ENCODE results near the gene GTPBP6. TPM values are rescaled to one million over a fixed set of nuclear protein-coding genes. Genes with fewer than 3 reads are reported as not detected.
"Not testable (repeated sequence)": the region's sequence is repeated elsewhere in the genome, so short reads cannot be mapped to it uniquely, and the experiment has no call there.

Gene GTPBP6
- total RNA-seq, 3 donors from 2014 or later (not counting 1 experiment from before 2014, with no cell fraction given) = 46.9 to 62.8 (median 49.8) TPM

- no peak for TF ChIP-seq CTCF (IDR thresholded peaks at IDR 0.05)
- intact Hi-C loops (cut with micrococcal nuclease) = no loop called here
- Mint-ChIP-seq H3K9me3 (no peaks in the 10 kb centered on the region), H3K27ac (no peak overlapping the region), H3K27me3 (ENCODE audit: low read depth in 2 of 2) (no peaks in the 10 kb centered on the region), H3K4me1 (peaks cover 0 to 12% of the 10 kb centered on the region in 2 donors), H3K4me3 (no peak overlapping the region), H3K36me3 (no peaks in the 10 kb centered on the region)
- Histone ChIP-seq H3K4me3 (ENCODE audit: low read length) (no peak overlapping the region), H3K9me3 (ENCODE audit: control insufficient read depth, insufficient read depth, low read length) (no peaks in the 10 kb centered on the region), H3K27ac (ENCODE audit: low read length) (no peak overlapping the region), H3K36me3 (ENCODE audit: control insufficient read depth, insufficient read depth, low read length) (peaks cover 68% of the 10 kb centered on the region), H3K27me3 (ENCODE audit: control insufficient read depth, insufficient read depth, low read length) (no peaks in the 10 kb centered on the region), H3K4me1 (ENCODE audit: control insufficient read depth, insufficient read depth, low read length) (no peaks in the 10 kb centered on the region)
- DNase-seq (no peak), ATAC-seq (no peak)
- WGBS (ENCODE audit: insufficient coverage) = 91% methylated on average over 25 of the region's 25 CpGs
Measured at GRCh38 chrX:310621-311155, 7.9 kb downstream of the GTPBP6 start.

GRCh38 chrX:308821-309520 lies 9.6 kb downstream of the GTPBP6 start:
- Mint-ChIP-seq H3K4me3 (no peak overlapping the region), H3K36me3 (no peaks in the 10 kb centered on the region), H3K27me3 (ENCODE audit: low read depth in 2 of 2) (no peaks in the 10 kb centered on the region), H3K4me1 (peaks cover 0 to 12% of the 10 kb centered on the region in 2 donors), H3K9me3 (no peaks in the 10 kb centered on the region), H3K27ac (peak overlapping the region in 1 of 2 donors; percentile 6)
- H3K36me3 ChIP-seq (ENCODE audit: control insufficient read depth, insufficient read depth, low read length) = peaks cover 62% of the 10 kb centered on the region
- no peak for TF ChIP-seq CTCF (IDR thresholded peaks at IDR 0.05)
- no peaks in the 10 kb centered on the region for H3K27me3 ChIP-seq (ENCODE audit: control insufficient read depth, insufficient read depth, low read length)
- H3K4me1 ChIP-seq (ENCODE audit: control insufficient read depth, insufficient read depth, low read length) = no peaks in the 10 kb centered on the region
- H3K4me3 ChIP-seq (ENCODE audit: low read length) = no peak overlapping the region
- H3K27ac ChIP-seq (ENCODE audit: low read length) = no peak overlapping the region
- 94% methylated on average over 29 of the region's 30 CpGs for WGBS (ENCODE audit: insufficient coverage)
- H3K9me3 ChIP-seq (ENCODE audit: control insufficient read depth, insufficient read depth, low read length) = no peaks in the 10 kb centered on the region
- ATAC-seq (no peak), DNase-seq (no peak)
- intact Hi-C loops (cut with micrococcal nuclease) = no loop called here

- Histone ChIP-seq H3K27ac (ENCODE audit: low read length) (no peak overlapping the region), H3K4me1 (ENCODE audit: control insufficient read depth, insufficient read depth, low read length) (no peaks in the 10 kb centered on the region), H3K4me3 (ENCODE audit: low read length) (no peak overlapping the region), H3K36me3 (ENCODE audit: control insufficient read depth, insufficient read depth, low read length) (peaks cover 51% of the 10 kb centered on the region), H3K27me3 (ENCODE audit: control insufficient read depth, insufficient read depth, low read length) (no peaks in the 10 kb centered on the region), H3K9me3 (ENCODE audit: control insufficient read depth, insufficient read depth, low read length) (no peaks in the 10 kb centered on the region)
- Mint-ChIP-seq H3K4me3 (no peak overlapping the region), H3K27ac (no peak overlapping the region), H3K9me3 (no peaks in the 10 kb centered on the region), H3K27me3 (ENCODE audit: low read depth in 2 of 2) (no peaks in the 10 kb centered on the region), H3K4me1 (peaks cover 0 to 7% of the 10 kb centered on the region in 2 donors), H3K36me3 (no peaks in the 10 kb centered on the region)
- ATAC-seq = no peak
- 98% methylated on average over 58 of the region's 58 CpGs for WGBS (ENCODE audit: insufficient coverage)
- intact Hi-C loops (cut with micrococcal nuclease) = no loop called here
- no peak for DNase-seq
- no peak for TF ChIP-seq CTCF (IDR thresholded peaks at IDR 0.05)
Measured at GRCh38 chrX:307261-308111, 11.1 kb downstream of the GTPBP6 start.

GRCh38 chrX:306614-307251 lies 11.9 kb downstream of the GTPBP6 start:
- peaks cover 44% of the 10 kb centered on the region for H3K36me3 ChIP-seq (ENCODE audit: control insufficient read depth, insufficient read depth, low read length)
- H3K27me3 Mint-ChIP-seq (ENCODE audit: low read depth in 2 of 2); H3K27ac Mint-ChIP-seq; DNase-seq; H3K9me3 ChIP-seq (ENCODE audit: control insufficient read depth, insufficient read depth, low read length); H3K27me3 ChIP-seq (ENCODE audit: control insufficient read depth, insufficient read depth, low read length); intact Hi-C loops (cut with micrococcal nuclease); H3K4me1 Mint-ChIP-seq; H3K4me1 ChIP-seq (ENCODE audit: control insufficient read depth, insufficient read depth, low read length); H3K9me3 Mint-ChIP-seq; H3K4me3 ChIP-seq (ENCODE audit: low read length); H3K27ac ChIP-seq (ENCODE audit: low read length); H3K4me3 Mint-ChIP-seq; ATAC-seq; H3K36me3 Mint-ChIP-seq: not testable (repeated sequence)
- 97% methylated on average over 3 of the region's 3 CpGs for WGBS (ENCODE audit: insufficient coverage)

GRCh38 chrX:305781-306613 lies 12.6 kb downstream of the GTPBP6 start:
- H3K4me3 ChIP-seq (ENCODE audit: low read length); H3K4me1 Mint-ChIP-seq; DNase-seq; H3K27ac Mint-ChIP-seq; H3K4me3 Mint-ChIP-seq; H3K27ac ChIP-seq (ENCODE audit: low read length); intact Hi-C loops (cut with micrococcal nuclease); H3K27me3 ChIP-seq (ENCODE audit: control insufficient read depth, insufficient read depth, low read length); ATAC-seq; H3K9me3 Mint-ChIP-seq; H3K4me1 ChIP-seq (ENCODE audit: control insufficient read depth, insufficient read depth, low read length); H3K9me3 ChIP-seq (ENCODE audit: control insufficient read depth, insufficient read depth, low read length); H3K27me3 Mint-ChIP-seq (ENCODE audit: low read depth in 2 of 2); H3K36me3 Mint-ChIP-seq: not testable (repeated sequence)
- 96% methylated on average over 12 of the region's 12 CpGs for WGBS (ENCODE audit: insufficient coverage)
- H3K36me3 ChIP-seq (ENCODE audit: control insufficient read depth, insufficient read depth, low read length) = peaks cover 36% of the 10 kb centered on the region
